Measurements from ENCODE around the gene SLC27A4.
"Not testable (repeated sequence)": the region's sequence is repeated elsewhere in the genome, so short reads cannot be mapped to it uniquely, and the experiment has no call there.

SLC27A4 gene

GRCh38 chr9:128325629-128326028 lies 14.7 kb upstream of the SLC27A4 start:
- DNase-seq = no peak

GRCh38 chr9:128333451-128333869 lies 6.9 kb upstream of the SLC27A4 start:
- no peak for DNase-seq

- DNase-seq = no peak
These were observed 5.2 kb upstream of the SLC27A4 start for GRCh38 chr9:128335161-128335560.

DNA sequence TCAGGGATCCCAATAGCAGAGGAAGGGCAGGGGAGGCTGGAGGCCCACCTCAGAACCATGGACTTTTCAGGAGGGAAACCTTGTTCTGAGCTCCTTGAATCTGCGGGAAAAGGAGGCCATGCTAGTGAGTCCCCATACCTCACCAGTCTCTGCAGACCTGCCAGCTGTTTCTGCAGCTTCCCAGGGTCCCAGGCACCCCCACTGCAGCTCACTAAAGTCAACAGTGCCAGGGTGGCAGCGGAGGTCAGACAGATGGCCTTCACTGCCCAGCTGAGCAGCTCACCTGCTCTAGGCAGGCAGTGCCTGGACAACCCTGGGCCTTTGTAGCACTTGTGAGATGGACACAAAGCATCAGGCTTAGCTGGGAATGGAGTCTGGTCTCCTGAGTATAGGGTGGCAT lies 4.4 kb upstream of the SLC27A4 start:
- no peak for DNase-seq

DNA sequence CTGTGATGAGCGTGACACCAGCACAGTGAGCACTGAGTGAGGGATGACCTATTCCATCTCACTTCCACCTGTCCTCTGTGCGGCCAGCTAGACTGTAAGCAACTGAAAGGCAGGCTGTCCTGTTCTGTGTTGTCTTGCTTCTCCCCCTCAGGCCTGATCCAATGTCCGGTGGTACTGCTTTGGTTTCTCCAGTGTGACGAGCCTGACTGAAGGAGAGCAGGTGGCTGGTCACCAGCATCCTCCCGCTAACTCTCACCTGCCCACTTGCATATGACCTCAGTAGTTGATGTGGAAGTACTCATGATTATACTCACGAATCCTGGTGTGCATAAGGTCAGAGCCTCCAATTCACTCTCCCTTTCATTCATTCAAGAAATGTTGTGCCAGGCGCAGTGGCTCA lies 2.4 kb upstream of the SLC27A4 start:
- DNase-seq = no peak

GRCh38 chr9:128338852-128339614 lies 1.3 kb upstream of the SLC27A4 start:
- not testable (repeated sequence) for DNase-seq

DNA sequence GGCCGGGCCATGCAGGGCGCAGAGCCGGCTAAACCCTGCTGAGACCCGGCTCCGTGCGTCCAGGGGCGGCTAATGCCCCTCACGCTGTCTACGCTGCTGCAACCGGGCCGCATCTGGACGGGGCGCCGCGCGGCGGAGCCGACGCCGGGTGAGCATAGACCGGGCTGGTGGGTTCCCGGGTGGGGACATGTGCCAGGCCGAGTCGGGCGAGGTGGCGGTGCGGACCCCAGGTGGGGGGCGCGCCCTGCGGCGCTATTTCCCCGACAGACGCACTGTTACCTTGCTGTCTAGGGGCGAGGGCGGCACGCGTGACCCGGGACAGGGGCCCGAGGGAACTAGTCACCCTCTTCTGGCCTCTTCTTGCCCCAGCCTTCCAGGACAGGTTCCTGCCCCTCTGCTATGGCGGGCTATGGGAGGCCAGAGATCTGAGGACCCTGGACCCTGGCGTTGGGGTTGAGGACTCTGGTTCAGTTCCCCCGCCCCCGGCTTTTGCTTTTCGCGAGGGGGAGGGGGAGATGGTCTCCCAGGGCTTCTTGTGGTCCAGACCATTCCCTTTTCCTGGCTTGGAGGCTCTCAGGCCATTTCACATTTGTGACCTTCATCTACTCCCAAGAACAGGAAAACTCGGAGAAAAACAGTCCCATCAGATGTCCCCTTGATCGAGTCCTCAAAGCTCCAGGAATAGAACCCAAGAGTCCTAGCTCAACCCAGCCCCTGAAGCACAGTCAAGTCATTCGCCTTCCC lies 536 bp downstream of the SLC27A4 start:
- DNase-seq = no peak

DNA sequence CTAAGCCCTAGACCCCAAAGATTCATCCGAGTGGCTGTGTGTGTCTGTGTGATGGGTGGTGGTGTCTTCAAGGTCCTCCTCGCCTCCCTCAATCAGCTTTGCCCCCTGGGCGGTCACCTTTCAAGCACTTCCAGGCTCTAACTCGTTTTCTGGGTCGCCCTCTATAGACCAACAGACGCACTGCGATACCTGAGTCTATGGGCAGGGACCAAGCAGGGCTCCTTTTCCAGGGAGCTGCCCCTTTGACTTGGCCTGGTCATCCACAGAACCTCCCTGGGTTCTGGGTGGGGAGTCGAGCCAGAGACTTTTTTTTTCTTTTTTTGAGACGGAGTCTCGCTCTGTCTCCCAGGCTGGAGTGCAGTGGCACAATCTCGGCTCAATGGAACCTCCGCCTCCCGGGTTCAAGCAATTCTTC lies 1.1 kb downstream of the SLC27A4 start:
- peak; percentile 51 for DNase-seq

- no peak for DNase-seq
These were observed 2.8 kb downstream of the SLC27A4 start for GRCh38 chr9:128342971-128343680.

- DNase-seq = no peak
These were observed 3.5 kb downstream of the SLC27A4 start for GRCh38 chr9:128343855-128344254.

- no peak for DNase-seq
These were observed 4.7 kb downstream of the SLC27A4 start for GRCh38 chr9:128344931-128345605.

GRCh38 chr9:128349125-128349524 lies 8.8 kb downstream of the SLC27A4 start:
- DNase-seq = no peak

- DNase-seq = no peak
These were observed 9.4 kb downstream of the SLC27A4 start for GRCh38 chr9:128349772-128350171.

- no peak for DNase-seq
These were observed 15.1 kb downstream of the SLC27A4 start for GRCh38 chr9:128355451-128355850.

GRCh38 chr9:128358090-128358489 lies 17.8 kb downstream of the SLC27A4 start:
- no peak for DNase-seq

GRCh38 chr9:128358861-128359260 lies 18.5 kb downstream of the SLC27A4 start:
- DNase-seq = no peak

DNA sequence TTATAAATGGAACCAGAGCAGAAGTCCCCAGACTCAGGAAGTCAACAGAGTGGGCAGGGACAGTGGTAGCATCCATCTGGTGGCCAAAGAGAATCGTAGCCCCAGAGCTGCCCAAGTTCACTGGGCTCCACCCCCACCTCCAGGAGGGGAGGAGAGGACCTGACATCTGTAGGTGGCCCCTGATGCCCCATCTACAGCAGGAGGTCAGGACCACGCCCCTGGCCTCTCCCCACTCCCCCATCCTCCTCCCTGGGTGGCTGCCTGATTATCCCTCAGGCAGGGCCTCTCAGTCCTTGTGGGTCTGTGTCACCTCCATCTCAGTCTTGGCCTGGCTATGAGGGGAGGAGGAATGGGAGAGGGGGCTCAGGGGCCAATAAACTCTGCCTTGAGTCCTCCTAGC lies 20.5 kb downstream of the SLC27A4 start:
- DNase-seq = no peak

- DNase-seq = no peak
These were observed 21.1 kb downstream of the SLC27A4 start for GRCh38 chr9:128361296-128361985.

DNA sequence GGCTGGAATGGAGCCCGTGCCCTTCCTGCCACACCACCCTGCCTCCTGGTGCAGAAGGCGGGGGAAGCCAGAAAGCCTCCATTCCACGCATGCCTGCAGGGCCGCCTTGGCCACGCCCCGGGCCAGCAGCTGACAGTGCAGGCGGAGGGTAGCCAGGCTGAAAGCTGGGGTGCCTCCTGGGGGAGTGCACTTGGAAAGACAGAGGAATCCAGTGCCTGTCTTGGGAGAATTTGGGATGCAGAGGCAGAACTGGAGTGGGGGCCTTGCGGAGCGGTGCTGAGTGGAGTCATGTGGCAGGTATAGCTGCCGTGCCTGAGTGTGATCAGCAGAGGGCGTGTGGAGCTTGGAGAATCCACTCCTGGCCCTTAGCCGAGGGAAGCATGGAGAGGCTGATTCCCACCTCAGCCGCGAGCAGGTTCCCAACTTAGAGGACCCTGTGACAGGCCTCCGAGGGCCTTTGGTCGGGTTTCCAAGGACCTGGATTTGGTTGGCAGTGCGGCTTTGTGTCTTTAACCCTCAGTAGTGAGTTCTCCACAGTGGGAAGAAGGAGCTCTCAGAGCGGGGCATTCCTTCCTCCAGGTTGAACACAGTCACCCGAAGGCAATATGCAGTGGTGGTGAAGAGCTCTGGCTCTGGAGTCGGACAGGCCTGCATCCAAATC lies 21.8 kb downstream of the SLC27A4 start:
- peak; percentile 60 for DNase-seq

GRCh38 chr9:128362774-128363173 lies 22.4 kb downstream of the SLC27A4 start:
- DNase-seq = no peak

- no peak for DNase-seq
These were observed 25.2 kb downstream of the SLC27A4 start for GRCh38 chr9:128365525-128365924.
